AG09319 (cell line): ENCODE results near the gene CHST6.
"Not testable (repeated sequence)": the region's sequence is repeated elsewhere in the genome, so short reads cannot be mapped to it uniquely, and the experiment has no call there.

ENCODE experiments used
- DNase-seq: peaks from one replicate; pipeline ENCODE4 v3.0.0-alpha.2; 2010; ENCODE audit warnings: low read depth; ENCODE audit errors: extremely low read depth
- CTCF ChIP-seq: IDR thresholded peaks from 2 replicates; pipeline ENCODE4 v1.5.1; 2011; ENCODE audit warnings: low read depth, mild to moderate bottlenecking, inconsistent platforms, low read length, moderate library complexity

The CHST6 gene

DNA sequence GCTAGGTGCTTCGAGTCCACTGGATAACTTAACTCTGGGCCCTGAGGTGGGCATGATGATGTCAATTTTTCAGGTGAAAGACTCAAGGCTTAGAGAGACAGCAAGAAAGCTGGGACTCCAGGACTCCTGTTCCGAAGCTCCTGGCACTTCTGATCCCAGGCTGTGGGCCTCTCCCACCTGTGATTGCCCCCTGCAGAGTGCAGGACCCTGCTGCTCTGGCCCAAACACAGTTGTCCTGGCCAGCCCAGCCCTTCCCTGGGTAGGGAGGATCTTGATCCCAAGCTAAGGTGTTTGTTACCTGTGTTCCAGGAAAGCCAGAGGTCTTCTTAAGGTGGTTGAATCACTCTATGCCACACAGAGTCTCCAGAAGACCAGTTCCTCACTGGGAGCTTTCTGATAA lies 37.5 kb upstream of the CHST6 start:
- TF ChIP-seq CTCF: no peak
- no peak for DNase-seq

GRCh38 chr16:75532142-75532765 lies 37.0 kb upstream of the CHST6 start:
- no peak for TF ChIP-seq CTCF

DNA sequence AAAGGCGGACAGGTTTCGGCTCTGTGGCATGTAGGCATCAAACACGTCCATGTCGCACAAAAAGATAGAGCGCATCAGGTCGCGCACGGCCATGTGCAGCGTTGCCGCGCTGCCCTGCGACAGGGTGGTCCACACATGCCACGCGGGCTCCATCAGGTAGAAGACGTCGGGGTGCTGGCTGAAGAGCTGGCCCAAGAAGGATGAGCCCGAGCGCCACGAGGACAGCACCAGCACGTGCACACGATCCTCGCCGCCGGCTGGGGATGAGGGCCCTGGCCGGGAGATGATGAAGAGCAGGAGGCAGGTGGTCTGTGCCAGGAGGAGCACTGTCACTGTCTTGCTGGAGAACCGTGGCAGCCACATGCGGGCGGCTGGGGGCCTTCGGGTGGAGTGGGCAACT lies 34.7 kb upstream of the CHST6 start:
- no peak for DNase-seq
- TF ChIP-seq CTCF: no peak

More at GRCh38 chr16:75532142-75532765, 37.0 kb upstream of the CHST6 start:
- DNase-seq: no peak

DNA sequence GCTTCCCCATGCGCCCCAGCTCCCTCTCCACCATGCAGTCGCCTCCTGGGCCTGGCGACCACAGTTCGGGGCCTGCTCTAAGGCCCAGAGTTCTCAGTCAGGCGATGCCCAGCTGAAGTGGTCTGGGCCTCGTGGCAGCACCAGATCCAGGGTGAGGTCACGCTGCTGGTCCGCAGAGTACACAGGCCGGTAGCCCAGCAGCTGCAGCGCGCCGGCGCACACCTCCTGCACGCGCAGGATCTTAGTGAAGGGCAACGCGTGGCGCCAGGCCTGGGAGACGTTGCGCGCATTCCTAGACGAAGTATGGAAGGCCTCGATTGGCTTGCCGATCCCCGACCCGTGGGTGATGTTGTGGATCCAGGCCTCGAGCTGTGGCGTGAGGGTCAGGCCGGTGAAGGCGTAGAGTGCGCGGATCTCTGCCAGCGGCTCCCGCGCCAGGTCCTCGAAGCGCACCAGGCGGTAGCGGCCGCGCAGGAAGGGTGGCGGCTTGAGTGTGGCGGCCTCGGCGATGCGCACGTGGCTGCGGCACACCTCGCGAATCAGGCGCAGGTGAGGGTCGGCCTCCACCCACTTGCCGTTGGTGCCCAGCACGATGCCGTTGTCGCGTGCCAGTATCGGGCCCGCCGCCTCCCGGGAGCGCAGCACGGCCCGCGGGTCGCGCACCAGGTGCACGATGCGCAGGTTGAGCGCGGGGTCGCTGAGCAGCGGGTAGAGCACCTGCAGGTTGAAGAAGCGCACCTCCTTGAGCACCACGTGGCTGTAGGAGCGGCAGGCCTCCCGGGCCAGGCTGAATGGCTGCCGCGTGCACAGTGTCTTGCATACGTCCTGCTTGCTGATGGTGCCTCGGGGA lies 34.0 kb upstream of the CHST6 start:
- no peak for DNase-seq
- no peak for TF ChIP-seq CTCF

DNA sequence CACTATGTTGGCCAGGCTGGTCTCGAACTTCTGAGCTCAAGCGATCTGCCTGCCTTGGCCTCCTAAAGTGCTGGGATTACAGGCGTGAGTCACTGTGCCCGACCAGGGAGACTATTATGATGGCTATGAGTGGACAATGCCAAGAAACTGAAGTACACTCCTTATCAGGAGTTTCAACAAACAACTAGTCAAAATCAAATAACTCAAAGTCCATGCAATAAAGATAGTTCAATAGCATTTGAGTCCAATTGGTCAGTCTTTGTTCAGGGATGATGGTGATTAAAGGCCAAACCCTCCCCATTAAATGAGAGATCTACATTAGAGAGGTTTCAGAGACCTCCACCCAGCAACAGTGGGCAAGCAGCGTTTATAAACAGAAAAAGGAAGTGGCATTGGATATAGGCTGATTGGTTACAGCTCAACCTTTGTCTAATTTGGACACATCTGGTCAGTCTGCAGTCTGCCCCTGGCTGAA lies 32.6 kb upstream of the CHST6 start:
- DNase-seq: no peak
- TF ChIP-seq CTCF: no peak

- no peak for TF ChIP-seq CTCF
- no peak for DNase-seq
Observed at GRCh38 chr16:75526032-75526790, 31.0 kb upstream of the CHST6 start.

DNA sequence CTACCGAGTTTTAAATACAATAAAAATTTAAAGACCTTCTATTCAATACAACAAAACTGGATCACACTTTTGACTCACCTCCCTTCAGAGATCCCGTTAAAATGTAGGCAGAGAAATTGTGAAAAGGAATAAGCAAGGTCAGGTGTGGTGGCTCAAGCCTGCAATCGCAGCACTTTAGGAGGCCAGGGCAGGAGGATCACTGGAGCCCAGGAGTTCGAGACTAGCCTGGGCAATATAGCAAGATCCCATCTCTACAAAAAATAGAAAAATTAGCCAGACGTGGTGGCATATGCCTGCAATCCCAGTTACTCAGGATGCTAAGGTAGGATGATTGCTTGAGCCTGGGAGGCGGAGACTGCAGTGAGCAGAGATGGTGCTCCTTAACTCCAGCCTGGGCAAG lies 23.9 kb upstream of the CHST6 start:
- TF ChIP-seq CTCF: no peak
- DNase-seq: no peak

GRCh38 chr16:75516189-75516966 lies 21.1 kb upstream of the CHST6 start:
- not testable (repeated sequence) for DNase-seq
